Common myeloid progenitor, CD34-positive (primary cell): ENCODE data around the gene SCUBE1. TPM values are rescaled to one million over a fixed set of nuclear protein-coding genes. Genes with fewer than 3 reads are reported as not detected.

ENCODE experiments used
- CTCF ChIA-PET: fragments of 350-600 bp; sonication (Branson Sonifier 250); formaldehyde crosslinking; loops from one replicate; lab custom pipeline; 2021; ENCODE audit warnings: antibody characterized with exemption; lab: Charles Lee
- POLR2A ChIA-PET: fragments of 350-600 bp; sonication (Branson Sonifier 250); formaldehyde crosslinking; loops from one replicate; lab custom pipeline; 2021; ENCODE audit warnings: antibody characterized with exemption; lab: Charles Lee
- DNase-seq, 3 donors: peaks; one replicate each; pipeline versions ENCODE4 v3.0.0 to v3.0.0-alpha.2; 2013
- H3K27ac ChIP-seq, 2 experiments: 1 replicate in 1 of 2; 2 replicates in 1 of 2; pipeline ENCODE4 v1.7.0; 2013; ENCODE audit warnings: inconsistent platforms in 2 of 2, low read length in 2 of 2, mild to moderate bottlenecking in 2 of 2, low read depth in 1 of 2, moderate library complexity in 1 of 2; ENCODE audit not compliant: severe bottlenecking in 2 of 2, insufficient read depth in 1 of 2, poor library complexity in 1 of 2
- H3K27me3 ChIP-seq, 5 experiments: replicated peaks in 2 of 5; 1 replicate in 3 of 5; 2 replicates in 2 of 5; pipeline versions ENCODE4 v1.6.1 to v1.7.0; 2013; ENCODE audit warnings: low read length in 4 of 5, mild to moderate bottlenecking in 2 of 5, moderate library complexity in 2 of 5, inconsistent platforms in 1 of 5; ENCODE audit not compliant: insufficient read depth in 5 of 5, control insufficient read depth in 4 of 5
- H3K36me3 ChIP-seq, 4 experiments: 1 replicate in 2 of 4; 2 replicates in 2 of 4; pipeline versions ENCODE4 v1.6.1 to v1.7.0; 2013; ENCODE audit warnings: low read length in 3 of 4, control low read depth in 1 of 4, mild to moderate bottlenecking in 1 of 4; ENCODE audit not compliant: control insufficient read depth in 4 of 4, insufficient read depth in 4 of 4
- H3K4me1 ChIP-seq, 4 experiments: 1 replicate in 3 of 4; 2 replicates in 1 of 4; pipeline versions ENCODE4 v1.6.1 to v1.7.1; 2013; ENCODE audit warnings: low read length in 3 of 4, mild to moderate bottlenecking in 3 of 4, control low read depth in 1 of 4, inconsistent platforms in 1 of 4, moderate library complexity in 1 of 4; ENCODE audit not compliant: control insufficient read depth in 4 of 4, insufficient read depth in 4 of 4; ENCODE audit errors: control extremely low read depth in 1 of 4
- H3K4me3 ChIP-seq, 7 experiments: 1 replicate in 4 of 7; 2 replicates in 3 of 7; pipeline versions ENCODE4 v1.5.1 to v1.7.0; 2013; ENCODE audit warnings: mild to moderate bottlenecking in 7 of 7, low read length in 6 of 7, moderate library complexity in 6 of 7, inconsistent platforms in 2 of 7, low read depth in 2 of 7, control low read depth in 1 of 7; ENCODE audit not compliant: insufficient read depth in 4 of 7, control insufficient read depth in 1 of 7; ENCODE audit errors: extremely low read depth in 1 of 7
- H3K9me3 ChIP-seq, 5 experiments: 1 replicate in 4 of 5; 2 replicates in 1 of 5; pipeline versions ENCODE4 v1.6.1 to v1.7.1; 2013; ENCODE audit warnings: low read length in 4 of 5, mild to moderate bottlenecking in 2 of 5, inconsistent platforms in 1 of 5, low read depth in 1 of 5, moderate library complexity in 1 of 5; ENCODE audit not compliant: control insufficient read depth in 4 of 5, insufficient read depth in 2 of 5; ENCODE audit errors: control extremely low read depth in 1 of 5
- WGBS: methylation state at CpG from one replicate; pipeline ENCODE4 v1.1.5; 2013; ENCODE audit not compliant: insufficient coverage; 5-methylcytosine and 5-hydroxymethylcytosine counted together
- polyA plus RNA-seq: library from polyadenylated mRNA; unstranded; fragments of 120-200 nt; gene quantifications from one replicate; pipeline ENCODE4 v1.2.1, GENCODE V29; 2013

Gene SCUBE1
- polyA plus RNA-seq, result 0.53 TPM

DNA sequence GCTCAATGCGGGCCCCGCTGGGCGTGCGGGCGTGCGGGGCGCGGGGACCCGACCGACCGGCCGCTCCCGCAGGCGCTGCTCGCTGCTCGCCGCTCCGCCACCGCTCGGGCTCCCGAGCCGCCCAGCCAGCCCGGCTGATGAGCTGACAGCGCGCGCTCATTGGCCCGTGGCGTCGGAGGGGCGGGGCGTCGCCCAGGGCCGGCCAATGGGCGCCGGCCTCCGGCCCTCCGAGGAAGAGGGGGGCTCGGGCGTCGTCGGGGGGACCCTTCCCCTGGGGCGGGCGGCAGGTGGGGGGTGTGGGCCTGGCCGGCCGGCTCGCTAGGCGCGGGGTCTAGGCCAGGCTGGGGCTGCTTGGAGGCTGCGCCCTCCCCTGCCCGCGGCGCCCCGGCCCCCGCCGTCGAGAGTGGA is at the start of gene SCUBE1:
Gene SCUBE1, minus strand, starts transcription at position 111 of the 408 bp plus-strand sequence. CDS start 111 bp downstream, outside the sequence.
- Histone ChIP-seq H3K36me3 (no peaks in the 10 kb centered on the region), H3K9me3 (no peaks in the 10 kb centered on the region), H3K27me3 (peaks cover 0 to 35% (median 25%) of the 10 kb centered on the region in 5 experiments), H3K4me1 (peaks cover 0 to 30% (median 14%) of the 10 kb centered on the region in 4 experiments), H3K27ac (no peak within 1 kb of the TSS), H3K4me3 (peak within 1 kb of the TSS in 5 of 7 experiments; percentile 11 to 57 (median 31))
- CTCF ChIA-PET, result interaction anchor here (2.6 to 5.6 kb wide), 3 partner anchors 51 to 112 kb away, joined by 8 to 141 read pairs (median 93); no protein-coding TSS in a partner anchor
- WGBS, result under 1% methylated on average over 55 of the region's 56 CpGs
- DNase-seq, result peak; percentile 60 to 61 (median 60)
- POLR2A ChIA-PET, result interaction anchor here (0.7 kb wide), 1 partner anchor 72 kb away, joined by 4 read pairs; no protein-coding TSS in a partner anchor

DNA sequence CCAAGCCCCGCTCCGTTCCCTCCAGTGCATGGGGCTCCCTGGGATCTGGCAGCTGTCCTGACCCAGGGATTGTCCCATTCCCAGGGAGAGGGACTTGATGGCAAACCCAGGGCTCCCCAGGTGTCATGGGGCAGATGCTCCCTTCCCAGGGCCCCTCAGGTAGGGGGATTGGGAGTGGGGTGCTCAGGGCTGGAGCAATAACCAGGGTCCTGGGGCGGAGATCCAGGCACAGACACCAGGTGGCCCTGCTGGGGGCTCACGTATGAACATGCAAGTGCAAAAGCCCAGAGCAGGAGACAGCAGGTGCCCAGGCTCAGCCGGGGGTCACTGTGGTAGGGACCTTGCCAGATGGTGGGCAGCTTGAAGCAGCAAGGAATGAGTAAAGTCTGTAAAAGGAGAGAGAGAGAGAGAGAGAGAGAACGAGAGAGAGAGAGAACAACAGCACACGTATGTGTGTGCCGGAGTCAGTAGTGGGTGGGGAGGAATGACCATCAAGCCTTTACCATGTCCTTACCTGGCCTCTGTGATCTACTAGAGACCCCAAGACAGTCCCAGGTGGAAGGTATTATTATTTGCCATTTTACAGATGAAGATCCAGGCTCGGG is 49.3 kb upstream of the SCUBE1 start:
- no peak for DNase-seq
- POLR2A ChIA-PET, result no interaction called here
- no peak overlapping the region for H3K4me3 ChIP-seq
- H3K4me1 ChIP-seq, result peaks cover 0 to 2% (median 0%) of the 10 kb centered on the region in 4 experiments
- H3K36me3 ChIP-seq, result no peaks in the 10 kb centered on the region
- 93% methylated on average over 7 of the region's 9 CpGs for WGBS
- H3K27me3 ChIP-seq, result peaks cover 0 to 20% (median 8%) of the 10 kb centered on the region in 5 experiments
- H3K27ac ChIP-seq, result no peak overlapping the region
- CTCF ChIA-PET, result interaction anchor here (1.0 kb wide), 1 partner anchor 161 kb away, joined by 3 read pairs; no protein-coding TSS in a partner anchor
- H3K9me3 ChIP-seq, result peaks cover 0 to 3% (median 0%) of the 10 kb centered on the region in 5 experiments

DNA sequence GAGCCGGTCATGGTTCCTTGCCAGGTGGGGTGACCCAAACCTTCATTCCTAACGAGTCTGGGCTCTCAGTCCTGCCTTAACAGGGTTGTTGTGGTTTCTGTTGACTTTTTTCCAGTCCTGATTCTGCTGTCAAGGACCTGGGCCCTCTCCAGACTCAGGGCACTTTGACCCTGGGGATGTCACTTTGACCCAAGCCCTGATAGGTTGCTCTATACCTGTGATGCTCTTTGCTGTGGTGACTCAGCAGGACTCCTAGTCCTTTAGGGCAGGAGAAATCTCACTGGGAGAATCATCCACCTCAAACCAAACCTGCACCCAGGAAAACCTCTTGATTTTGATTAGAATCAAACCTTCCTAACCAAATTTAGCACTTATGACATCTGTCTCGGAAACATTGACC is 48.1 kb upstream of the SCUBE1 start:
- Histone ChIP-seq H3K4me1 (peaks cover 0 to 2% (median 0%) of the 10 kb centered on the region in 4 experiments), H3K4me3 (no peak overlapping the region), H3K9me3 (peaks cover 0 to 3% (median 0%) of the 10 kb centered on the region in 5 experiments), H3K27me3 (peaks cover 0 to 9% (median 5%) of the 10 kb centered on the region in 5 experiments), H3K36me3 (no peaks in the 10 kb centered on the region), H3K27ac (no peak overlapping the region)
- WGBS, result 91% methylated on average over 3 of the region's 3 CpGs
- ChIA-PET POLR2A (no interaction called here), CTCF (interaction anchor here (1.0 kb wide), 1 partner anchor 159 kb away, joined by 3 read pairs; no protein-coding TSS in a partner anchor)
- no peak for DNase-seq

DNA sequence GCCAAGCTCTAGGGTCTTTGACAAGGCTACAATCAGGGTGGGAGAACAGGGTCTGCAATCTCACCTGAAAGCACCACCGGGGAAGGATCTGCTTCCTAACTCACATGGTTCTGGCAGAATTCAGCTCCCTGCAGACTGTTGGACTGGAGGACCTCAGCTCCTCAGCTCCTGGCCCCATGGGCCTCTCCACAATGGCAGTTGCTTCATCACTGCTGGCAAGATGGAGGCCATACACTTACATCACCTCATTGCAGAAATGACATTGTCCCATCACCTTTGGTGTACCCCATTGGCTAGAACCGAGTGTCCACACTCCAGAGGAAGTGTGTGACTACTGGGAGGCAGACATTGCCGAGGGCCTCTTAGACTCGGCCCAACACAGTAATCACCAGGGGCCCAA is 47.7 kb upstream of the SCUBE1 start:
- POLR2A ChIA-PET, result no interaction called here
- 69% methylated on average over 3 of the region's 4 CpGs for WGBS
- CTCF ChIA-PET, result no interaction called here

DNA sequence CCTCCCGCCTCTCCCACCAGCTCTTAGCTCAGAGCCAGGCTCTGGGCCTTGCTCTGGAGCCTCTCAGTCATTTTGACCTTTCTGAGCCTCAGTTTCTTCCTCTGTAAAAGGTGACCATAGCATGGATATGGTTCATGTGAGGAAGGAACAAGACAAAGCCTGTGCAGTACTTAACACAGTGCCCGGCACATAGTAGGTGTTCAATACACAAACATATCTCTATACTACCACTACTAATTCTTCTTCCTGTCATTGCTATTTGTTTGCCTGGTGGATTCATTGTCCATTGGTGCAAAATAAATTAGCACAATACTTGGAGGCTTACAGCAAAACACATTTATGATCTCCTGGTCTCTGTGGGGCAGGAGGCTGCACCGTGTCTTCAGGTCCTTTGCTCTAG is 47.0 kb upstream of the SCUBE1 start:
- no peak overlapping the region for H3K27ac ChIP-seq
- H3K4me3 ChIP-seq, result no peak overlapping the region
- ChIA-PET CTCF (interaction anchor here (2.0 kb wide), 1 partner anchor 155 kb away, joined by 6 read pairs; no protein-coding TSS in a partner anchor), POLR2A (no interaction called here)
- no CpG with 5 or more reads among the region's 3 CpGs for WGBS
- H3K27me3 ChIP-seq, result peaks cover 0 to 5% (median 2%) of the 10 kb centered on the region in 5 experiments
- no peak for DNase-seq
- H3K4me1 ChIP-seq, result peaks cover 0 to 8% (median 3%) of the 10 kb centered on the region in 4 experiments
- peaks cover 0 to 3% (median 0%) of the 10 kb centered on the region in 5 experiments for H3K9me3 ChIP-seq
- no peaks in the 10 kb centered on the region for H3K36me3 ChIP-seq

More for the DNA sequence above, 47.7 kb upstream of the SCUBE1 start:
- H3K27ac ChIP-seq, result no peak overlapping the region
- H3K4me3 ChIP-seq, result no peak overlapping the region
- no peak for DNase-seq
- no peaks in the 10 kb centered on the region for H3K36me3 ChIP-seq
- peaks cover 0 to 9% (median 5%) of the 10 kb centered on the region in 5 experiments for H3K27me3 ChIP-seq
- peaks cover 0 to 3% (median 0%) of the 10 kb centered on the region in 5 experiments for H3K9me3 ChIP-seq
- H3K4me1 ChIP-seq, result peaks cover 0 to 3% (median under 1%) of the 10 kb centered on the region in 4 experiments

DNA sequence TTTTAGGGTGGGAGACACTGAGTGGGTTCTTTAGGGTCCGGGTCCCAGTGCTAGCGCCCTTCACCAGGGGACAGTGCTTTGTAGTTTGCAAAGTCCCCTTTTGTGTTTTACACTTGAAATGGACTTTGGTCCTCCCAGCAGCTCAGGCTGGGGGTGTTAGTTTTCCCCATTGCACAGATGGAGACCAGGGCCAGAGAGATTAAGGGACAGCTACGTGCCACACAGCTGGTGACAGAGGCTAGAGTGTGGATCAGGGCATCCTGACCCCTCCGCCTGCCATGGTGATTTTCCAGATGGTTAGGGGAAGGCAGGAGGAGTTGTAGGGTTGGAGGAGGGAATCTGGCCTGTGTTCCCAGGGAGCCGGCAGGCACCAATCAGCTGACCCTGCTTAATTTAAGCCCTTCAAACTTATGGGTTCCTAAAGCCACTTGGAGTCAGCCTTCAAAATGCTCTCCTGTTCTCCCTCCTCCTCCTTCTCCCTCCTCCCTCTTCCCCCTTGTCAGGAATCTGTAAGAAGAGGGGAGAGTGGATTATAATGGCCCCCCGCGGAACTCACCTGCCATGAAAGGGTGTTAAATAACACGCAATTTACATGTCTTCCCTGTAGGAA is 46.2 kb upstream of the SCUBE1 start:
- POLR2A ChIA-PET, result no interaction called here
- 100% methylated on average over 6 of the region's 8 CpGs for WGBS
- Histone ChIP-seq H3K27me3 (peaks cover 0 to 5% (median 0%) of the 10 kb centered on the region in 5 experiments), H3K4me3 (no peak overlapping the region), H3K9me3 (peaks cover 0 to 3% (median 0%) of the 10 kb centered on the region in 5 experiments), H3K4me1 (peaks cover 0 to 9% (median 6%) of the 10 kb centered on the region in 4 experiments), H3K36me3 (no peaks in the 10 kb centered on the region), H3K27ac (no peak overlapping the region)
- CTCF ChIA-PET, result interaction anchor here (1.7 to 7.4 kb wide), 3 partner anchors 116 to 158 kb away, joined by 6 to 59 read pairs (median 8); no protein-coding TSS in a partner anchor
- no peak for DNase-seq
